H1 (cell line): ENCODE data around the gene SLC2A13. TPM values are rescaled to one million over a fixed set of nuclear protein-coding genes. Genes with fewer than 3 reads are reported as not detected.

ENCODE experiments used
- ASH2L ChIP-seq: fragments of 200-600, 300-600 bp; sonication (generic); IDR thresholded peaks from one replicate; pipeline ENCODE4 v1.7.1; 2017; ENCODE audit warnings: low read length
- CBX5 ChIP-seq: fragments of 300-800, 300-1000 bp; sonication (generic); IDR thresholded peaks from 2 replicates; pipeline ENCODE4 v1.7.1; 2016; ENCODE audit warnings: antibody characterized with exemption, low read length, low read depth
- CHD7 ChIP-seq: fragments of 300-600 bp; sonication (generic); IDR thresholded peaks from 2 replicates; pipeline ENCODE4 v1.7.1; 2012; ENCODE audit warnings: low read length, moderate library complexity, mild to moderate bottlenecking, inconsistent platforms; ENCODE audit not compliant: insufficient replicate concordance
- EZH2 ChIP-seq: fragments of 200-600 bp; sonication (generic); IDR thresholded peaks from 2 replicates; pipeline ENCODE4 v1.7.1; 2012; ENCODE audit warnings: low read depth, mild to moderate bottlenecking, moderate library complexity, low read length, inconsistent platforms; ENCODE audit not compliant: severe bottlenecking
- GTF2F1 ChIP-seq: IDR thresholded peaks from 2 replicates; pipeline ENCODE4 v1.6.1; 2012; ENCODE audit warnings: low read depth, low read length, improper control_type of control experiment, borderline replicate concordance
- HDAC6 ChIP-seq: IDR thresholded peaks from one replicate; pipeline ENCODE4 v1.7.1; 2012; ENCODE audit warnings: low read depth, mild to moderate bottlenecking, inconsistent platforms, low read length, moderate library complexity
- KDM5A ChIP-seq: fragments of 200-600 bp; IDR thresholded peaks from 2 replicates; pipeline ENCODE4 v1.7.1; 2012; ENCODE audit warnings: mild to moderate bottlenecking, low read length, inconsistent platforms, mixed read lengths
- NRF1 ChIP-seq: IDR thresholded peaks from 2 replicates; pipeline ENCODE4 v1.6.1; 2011; ENCODE audit warnings: mild to moderate bottlenecking, low read depth, low read length, improper control_type of control experiment
- POLR2AphosphoS5 ChIP-seq: IDR thresholded peaks from 2 replicates; pipeline ENCODE4 v1.6.1; 2011; ENCODE audit warnings: low read depth, low read length
- SAP30 ChIP-seq: fragments of 300-600 bp; sonication (generic); IDR thresholded peaks from 2 replicates; pipeline ENCODE4 v1.7.1; 2012; ENCODE audit warnings: low read length, moderate library complexity, mild to moderate bottlenecking, inconsistent platforms; ENCODE audit not compliant: insufficient read depth, insufficient replicate concordance
- YY1 ChIP-seq: IDR thresholded peaks from 2 replicates; pipeline ENCODE4 v1.6.1; 2011; ENCODE audit warnings: low read depth, mild to moderate bottlenecking, low read length
- ZNF274 ChIP-seq: IDR thresholded peaks from 2 replicates; pipeline ENCODE4 v1.7.0; 2012; ENCODE audit warnings: low read length, borderline replicate concordance; ENCODE audit errors: extremely low read depth
- polyA plus RNA-seq, 7 experiments: library from polyadenylated mRNA; depleted of rRNA in 3 of 7; stranded (reverse) in 5 of 7; unstranded in 2 of 7; fragments of >200 nt in 5 of 7; fragments of 200-250 nt in 2 of 7; gene quantifications; 1 replicate in 5 of 7; 2 replicates in 1 of 7; 4 replicates in 1 of 7; pipeline versions ENCODE4 v1.2.1 to v1.2.3, GENCODE V29; 2011 to 2013; ENCODE audit warnings: missing spikeins in 2 of 7, mixed read lengths in 2 of 7
- total RNA-seq: library from RNA; stranded (reverse); fragmentation: NEBNext Ultra II Directional; extraction: Animal tissue kit (Norgen Biotek cat#: 25700); gene quantifications from 2 replicates; pipeline ENCODE4 v1.2.1, GENCODE V29; 2021

SLC2A13 gene
- total and polyA plus RNA-seq, 2 of the 8 experiments (the other 6 are each of a cell fraction or from before 2014, with no cell fraction given) = 2.8 to 9.6 TPM

- TF ChIP-seq CHD7 = no peak
- TF ChIP-seq HDAC6 = no peak
- TF ChIP-seq ASH2L = no peak
- no peak for TF ChIP-seq KDM5A
- TF ChIP-seq CBX5 = no peak
- TF ChIP-seq ZNF274 = no peak
- no peak for TF ChIP-seq EZH2
- TF ChIP-seq GTF2F1 = no peak
- no peak for TF ChIP-seq NRF1
- no peak for TF ChIP-seq YY1
- TF ChIP-seq SAP30 = no peak
- no peak for TF ChIP-seq POLR2AphosphoS5
These were observed 42.5 kb downstream of the SLC2A13 start (continued) for GRCh38 chr12:40063414-40063813.
